Measurements from ENCODE around the gene MYZAP. TPM values are rescaled to one million over a fixed set of nuclear protein-coding genes. Genes with fewer than 3 reads are reported as not detected.

MYZAP gene
- total RNA-seq, 1 experiment from 2014 or later = 5.9 TPM

DNA sequence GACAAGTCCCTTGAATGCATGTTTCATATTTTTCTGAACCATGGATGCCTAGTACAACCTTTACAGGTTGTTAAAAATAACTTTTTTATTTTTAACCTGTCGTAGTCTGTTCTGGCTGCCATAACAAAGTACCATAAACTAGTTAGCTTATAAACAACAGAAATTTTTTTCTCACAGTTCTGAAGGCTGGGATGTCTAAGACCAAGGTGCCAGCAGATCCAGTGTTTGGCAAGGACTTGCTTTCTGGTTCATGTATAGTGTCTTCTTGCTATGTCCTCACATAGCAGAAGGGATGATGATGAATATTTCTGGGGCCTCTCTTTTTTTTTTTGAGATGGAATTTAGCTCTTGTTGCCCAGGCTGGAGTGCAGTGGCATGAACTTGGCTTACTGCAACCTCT lies 91.8 kb downstream of the MYZAP start:
- H3K9me2 ChIP-seq (ENCODE audit: insufficient read depth) = no peaks in the 10 kb centered on the region
- H3K27ac ChIP-seq = no peak overlapping the region
- H3K4me1 ChIP-seq (replicated peaks; ENCODE audit: insufficient read depth) = no peaks in the 10 kb centered on the region
- no peaks in the 10 kb centered on the region for H3K9me3 ChIP-seq (ENCODE audit: insufficient read depth, low read depth)
- BruUV-seq (replicated peaks) = no TSS peak
- intact Hi-C loops (cut with micrococcal nuclease; ENCODE audit: unreplicated experiment) = no loop called here
- ChIA-PET POLR2A (ENCODE audit: unreplicated experiment) (no interaction called here), CTCF (no interaction called here)
- TF ChIP-seq, protein P1, sequence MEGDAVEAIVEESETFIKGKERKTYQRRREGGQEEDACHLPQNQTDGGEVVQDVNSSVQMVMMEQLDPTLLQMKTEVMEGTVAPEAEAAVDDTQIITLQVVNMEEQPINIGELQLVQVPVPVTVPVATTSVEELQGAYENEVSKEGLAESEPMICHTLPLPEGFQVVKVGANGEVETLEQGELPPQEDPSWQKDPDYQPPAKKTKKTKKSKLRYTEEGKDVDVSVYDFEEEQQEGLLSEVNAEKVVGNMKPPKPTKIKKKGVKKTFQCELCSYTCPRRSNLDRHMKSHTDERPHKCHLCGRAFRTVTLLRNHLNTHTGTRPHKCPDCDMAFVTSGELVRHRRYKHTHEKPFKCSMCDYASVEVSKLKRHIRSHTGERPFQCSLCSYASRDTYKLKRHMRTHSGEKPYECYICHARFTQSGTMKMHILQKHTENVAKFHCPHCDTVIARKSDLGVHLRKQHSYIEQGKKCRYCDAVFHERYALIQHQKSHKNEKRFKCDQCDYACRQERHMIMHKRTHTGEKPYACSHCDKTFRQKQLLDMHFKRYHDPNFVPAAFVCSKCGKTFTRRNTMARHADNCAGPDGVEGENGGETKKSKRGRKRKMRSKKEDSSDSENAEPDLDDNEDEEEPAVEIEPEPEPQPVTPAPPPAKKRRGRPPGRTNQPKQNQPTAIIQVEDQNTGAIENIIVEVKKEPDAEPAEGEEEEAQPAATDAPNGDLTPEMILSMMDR (conservative IDR thresholded peaks at IDR 0.05) = no peak
- TF ChIP-seq EZH2 (IDR thresholded peaks at IDR 0.05; ENCODE audit: low read depth) = no peak
- H3K27me3 ChIP-seq (ENCODE audit: insufficient read depth, low read depth) = no peaks in the 10 kb centered on the region
- no peaks in the 10 kb centered on the region for H3F3A ChIP-seq (ENCODE audit: insufficient read depth, low read depth)
- no peak overlapping the region for H3K4me3 ChIP-seq
- DNase-seq = no peak
- H4K20me1 ChIP-seq (ENCODE audit: insufficient read depth) = no peaks in the 10 kb centered on the region
- no peaks in the 10 kb centered on the region for H3K36me3 ChIP-seq (ENCODE audit: low read depth)
- no peak overlapping the region for H3K4me2 ChIP-seq
- no peaks in the 10 kb centered on the region for H3K79me2 ChIP-seq (ENCODE audit: low read depth)
- no peak overlapping the region for H2AFZ ChIP-seq

DNA sequence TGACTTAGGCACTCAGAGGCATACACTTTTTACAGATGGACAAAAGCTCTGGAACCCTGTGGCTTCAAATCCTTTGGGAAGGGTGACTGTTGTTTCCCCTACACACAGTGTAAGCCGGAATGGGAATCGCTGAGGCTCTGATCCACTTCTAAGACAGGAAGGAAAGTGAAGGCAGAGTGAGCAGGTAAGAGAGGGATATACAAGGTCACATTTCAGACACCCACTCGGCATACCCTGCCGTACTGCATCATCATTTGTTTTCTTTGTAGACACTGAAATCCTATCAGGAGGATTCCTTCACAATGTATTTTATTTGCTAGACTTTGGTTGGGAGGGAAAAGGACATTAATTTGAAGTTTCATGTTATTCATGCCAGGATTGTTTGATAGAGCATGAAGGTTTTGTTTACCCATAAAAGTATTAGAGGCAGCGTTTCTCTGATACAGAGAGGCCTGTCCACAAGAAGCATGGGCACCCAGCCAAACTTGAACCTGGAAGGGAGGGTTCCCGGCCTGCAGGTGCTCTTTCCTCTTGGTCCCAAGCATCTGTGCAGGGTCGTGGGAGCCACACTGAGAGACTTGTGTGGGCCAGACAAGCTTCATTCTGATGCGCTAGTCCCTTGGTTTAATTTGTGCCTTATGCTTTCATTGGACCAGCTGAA lies 92.9 kb downstream of the MYZAP start:
- H3K79me2 ChIP-seq (ENCODE audit: low read depth) = no peaks in the 10 kb centered on the region
- H3K27me3 ChIP-seq (ENCODE audit: insufficient read depth, low read depth) = no peaks in the 10 kb centered on the region
- H3K4me2 ChIP-seq = no peak overlapping the region
- H3K27ac ChIP-seq = no peak overlapping the region
- H3K4me1 ChIP-seq (replicated peaks; ENCODE audit: insufficient read depth) = no peaks in the 10 kb centered on the region
- no peaks in the 10 kb centered on the region for H4K20me1 ChIP-seq (ENCODE audit: insufficient read depth)
- no peaks in the 10 kb centered on the region for H3K9me2 ChIP-seq (ENCODE audit: insufficient read depth)
- intact Hi-C loops (cut with micrococcal nuclease; ENCODE audit: unreplicated experiment) = no loop called here
- POLR2A ChIA-PET (ENCODE audit: unreplicated experiment) = interaction anchor here (0.6 kb wide), 1 partner anchor 995 kb away, joined by 3 read pairs; no protein-coding TSS in a partner anchor
- CTCF ChIA-PET = no interaction called here
- no peak overlapping the region for H2AFZ ChIP-seq
- no peaks in the 10 kb centered on the region for H3K36me3 ChIP-seq (ENCODE audit: low read depth)
- no peaks in the 10 kb centered on the region for H3K9me3 ChIP-seq (ENCODE audit: insufficient read depth, low read depth)
- H3F3A ChIP-seq (ENCODE audit: insufficient read depth, low read depth) = no peaks in the 10 kb centered on the region
- DNase-seq = no peak
- TF ChIP-seq, protein P1 (conservative IDR thresholded peaks at IDR 0.05) = no peak
- no peak for TF ChIP-seq EZH2 (IDR thresholded peaks at IDR 0.05; ENCODE audit: low read depth)
- no TSS peak for BruUV-seq (replicated peaks)
- no peak overlapping the region for H3K4me3 ChIP-seq

DNA sequence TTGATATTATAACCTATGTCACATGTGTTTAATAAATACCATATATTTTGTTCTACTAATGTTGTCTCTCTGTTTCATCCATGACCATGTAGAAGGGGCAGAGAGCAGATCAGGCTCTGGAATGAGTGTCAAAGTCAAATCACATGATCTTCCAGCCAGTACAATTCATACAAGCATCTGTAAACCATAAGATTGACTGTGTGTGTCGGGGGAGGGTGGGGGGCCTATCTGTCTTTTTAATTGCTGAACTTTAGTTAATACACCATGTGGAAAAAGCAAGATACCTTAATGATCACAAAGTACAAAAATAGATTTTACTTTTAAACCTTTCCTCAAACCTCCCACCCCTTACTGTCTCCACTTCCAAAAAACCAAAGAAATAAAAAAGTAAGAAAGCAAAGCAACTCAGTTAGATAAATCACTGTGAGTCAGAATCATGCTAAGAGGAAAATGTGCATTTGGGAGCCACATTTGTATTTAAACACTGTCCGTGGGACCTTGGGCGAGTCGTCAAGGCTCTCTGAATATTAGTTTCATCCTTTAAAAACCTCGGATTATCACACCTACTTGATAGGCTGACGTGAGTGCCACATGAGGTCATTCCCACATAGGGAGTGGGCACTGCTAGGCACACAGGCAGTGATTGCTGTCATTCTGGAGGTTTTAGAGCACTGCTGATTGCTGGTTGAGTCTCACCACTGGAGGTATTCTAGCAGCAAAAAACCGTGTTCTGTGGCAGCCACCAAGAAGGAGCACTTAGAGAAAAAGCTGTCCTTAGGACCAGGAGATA lies 93.8 kb downstream of the MYZAP start:
- no peak for DNase-seq
- POLR2A ChIA-PET (ENCODE audit: unreplicated experiment) = no interaction called here
- H3K36me3 ChIP-seq (ENCODE audit: low read depth) = no peaks in the 10 kb centered on the region
- no peaks in the 10 kb centered on the region for H3F3A ChIP-seq (ENCODE audit: insufficient read depth, low read depth)
- H3K79me2 ChIP-seq (ENCODE audit: low read depth) = no peaks in the 10 kb centered on the region
- CTCF ChIA-PET = no interaction called here
- intact Hi-C loops (cut with micrococcal nuclease; ENCODE audit: unreplicated experiment) = no loop called here
- no peak overlapping the region for H3K4me2 ChIP-seq
- no peak overlapping the region for H3K27ac ChIP-seq
- no peaks in the 10 kb centered on the region for H3K4me1 ChIP-seq (replicated peaks; ENCODE audit: insufficient read depth)
- no peaks in the 10 kb centered on the region for H3K27me3 ChIP-seq (ENCODE audit: insufficient read depth, low read depth)
- no peak overlapping the region for H3K4me3 ChIP-seq
- no peak overlapping the region for H2AFZ ChIP-seq
- no TSS peak for BruUV-seq (replicated peaks)
- TF ChIP-seq, protein P1 (conservative IDR thresholded peaks at IDR 0.05) = no peak
- no peak for TF ChIP-seq EZH2 (IDR thresholded peaks at IDR 0.05; ENCODE audit: low read depth)
- H3K9me2 ChIP-seq (ENCODE audit: insufficient read depth) = no peaks in the 10 kb centered on the region
- H4K20me1 ChIP-seq (ENCODE audit: insufficient read depth) = no peaks in the 10 kb centered on the region
- H3K9me3 ChIP-seq (ENCODE audit: insufficient read depth, low read depth) = no peaks in the 10 kb centered on the region

All from PC-9 (cell line).